EH (cell line): ENCODE results near the gene PDE4D.

ENCODE experiments used
- DNase-seq: peaks from one replicate; pipeline ENCODE4 v3.0.0-alpha.2; 2015; ENCODE audit warnings: low read depth

The PDE4D gene

GRCh38 chr5:59547731-59548130 is 345.8 kb downstream of the PDE4D start:
- no peak for DNase-seq

DNA sequence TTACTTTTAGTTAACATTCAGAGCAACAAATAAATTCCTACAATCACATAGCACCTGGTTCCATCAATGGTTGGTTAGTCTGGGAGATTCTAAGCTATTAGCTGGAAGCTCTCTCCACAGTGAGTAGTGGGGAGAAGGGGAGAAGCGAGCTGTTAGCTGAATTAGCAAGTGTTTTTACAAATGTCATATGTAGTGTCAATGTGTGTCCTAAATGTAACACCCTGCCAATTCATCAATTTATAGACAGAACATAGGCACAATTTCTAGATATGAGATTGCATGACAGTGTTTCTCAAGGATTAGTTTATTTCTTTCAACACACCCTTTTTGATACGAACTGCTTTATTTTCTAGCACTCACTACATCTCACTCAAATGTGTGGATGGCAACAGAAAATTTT is 349.0 kb downstream of the PDE4D start:
- DNase-seq: no peak

DNA sequence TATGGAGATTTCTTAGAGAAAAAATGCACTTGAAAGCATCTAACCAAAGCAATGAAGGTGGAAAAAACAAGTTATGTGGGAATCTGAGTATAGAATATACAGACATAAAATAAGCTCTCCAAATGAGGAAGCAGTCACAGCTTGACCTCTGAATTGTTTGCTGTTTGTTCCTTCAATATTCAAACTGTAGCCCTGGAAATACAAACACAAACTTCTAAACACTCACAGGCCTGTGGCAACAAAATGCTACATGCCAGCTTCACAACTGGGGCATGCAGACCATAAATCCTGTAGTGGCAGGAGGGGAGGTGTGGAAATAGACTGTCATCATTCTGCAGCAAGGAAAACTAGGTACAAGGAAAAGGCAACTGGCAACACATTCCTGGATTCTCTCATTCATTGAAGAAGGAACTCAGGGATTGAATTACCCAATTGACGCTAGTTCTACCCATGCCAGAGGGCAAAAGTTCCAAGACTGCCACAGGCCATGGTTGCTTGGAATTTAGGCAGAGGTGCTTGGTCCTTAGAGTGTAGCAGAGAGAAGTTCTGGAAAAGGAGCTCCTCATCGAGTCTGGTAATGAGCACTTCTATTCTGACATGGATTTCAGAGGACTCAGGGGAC is 349.6 kb downstream of the PDE4D start:
- no peak for DNase-seq

DNA sequence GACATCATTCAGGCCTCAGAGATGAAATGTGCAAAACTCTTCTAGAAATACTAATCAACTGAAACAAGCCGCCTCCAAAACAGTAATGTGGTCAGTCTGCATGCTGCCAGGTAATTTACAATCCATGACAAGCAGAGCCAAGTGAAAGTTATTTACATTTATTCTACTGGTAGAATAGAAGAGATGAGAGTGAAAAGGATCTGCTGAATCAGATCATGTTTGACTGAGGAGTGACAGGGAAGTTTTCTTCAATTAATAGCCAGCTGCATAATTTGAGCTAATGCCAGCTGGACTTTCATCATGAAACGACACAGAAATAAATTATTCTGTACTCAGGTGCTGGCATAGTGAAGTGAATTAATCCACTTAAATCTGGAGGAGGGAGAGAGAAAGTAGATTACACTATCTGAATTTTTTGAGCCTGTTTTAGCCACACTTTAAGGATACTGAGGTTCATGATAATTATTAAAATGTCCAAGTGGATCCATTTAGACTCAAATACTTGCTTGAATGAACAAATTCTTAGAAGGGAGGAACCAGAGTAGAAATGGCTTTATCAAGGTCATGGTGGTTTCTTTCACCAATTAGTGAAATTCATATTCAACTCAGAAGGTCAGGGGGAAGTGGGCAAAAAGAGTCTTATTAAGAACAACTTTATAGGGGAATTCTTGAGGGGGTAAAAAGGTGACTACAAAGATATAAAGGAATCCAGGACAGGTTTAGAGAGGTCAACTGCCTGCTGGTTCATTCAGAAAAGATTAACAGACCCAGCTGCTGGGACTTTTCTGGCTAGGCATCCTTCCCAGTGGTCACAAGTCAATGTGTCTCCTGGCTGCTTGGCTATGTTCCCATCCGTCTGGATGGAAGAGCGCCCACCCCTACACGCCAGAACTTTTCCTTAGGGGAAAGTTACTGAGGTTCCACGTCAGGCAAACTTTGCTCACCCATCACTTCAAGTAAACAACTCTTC is 350.4 kb downstream of the PDE4D start:
- DNase-seq: no peak

DNA sequence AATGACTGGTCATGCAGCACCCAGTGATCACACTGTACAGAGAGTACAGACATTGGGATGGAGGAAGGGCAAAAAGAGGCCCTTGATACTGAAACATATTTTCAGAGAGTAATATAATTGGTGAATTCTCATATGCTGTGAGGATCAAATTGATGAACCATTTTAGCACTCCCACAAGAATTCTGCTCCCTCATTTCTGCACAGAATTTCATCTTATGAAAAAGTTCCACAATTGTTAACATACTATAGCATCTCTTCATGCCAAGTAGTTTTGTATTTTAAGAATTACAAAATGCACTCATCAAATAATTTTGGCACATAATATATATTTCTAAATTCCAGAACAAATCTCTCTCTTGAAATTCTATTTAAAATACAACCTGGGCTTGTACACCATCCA is 351.2 kb downstream of the PDE4D start:
- no peak for DNase-seq

- no peak for DNase-seq
These were observed 353.2 kb downstream of the PDE4D start for GRCh38 chr5:59540366-59540765.

DNA sequence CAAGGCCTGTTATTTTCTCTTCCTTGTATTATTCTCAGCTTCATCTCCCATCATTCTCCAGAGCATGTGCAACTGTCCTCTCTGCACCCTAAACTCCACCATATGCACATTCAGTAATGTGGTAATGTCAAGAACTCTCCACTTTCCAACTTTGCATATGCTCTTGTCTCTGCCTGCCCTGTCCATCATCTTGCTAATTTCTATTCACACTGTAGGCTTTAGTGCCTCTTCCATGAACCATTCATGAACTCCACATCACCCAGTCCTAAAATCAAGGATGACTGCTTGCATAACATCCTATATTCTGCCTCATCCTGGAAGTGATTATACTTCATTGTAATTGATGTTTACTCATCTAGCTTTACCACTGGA is 354.8 kb downstream of the PDE4D start:
- DNase-seq: no peak

DNA sequence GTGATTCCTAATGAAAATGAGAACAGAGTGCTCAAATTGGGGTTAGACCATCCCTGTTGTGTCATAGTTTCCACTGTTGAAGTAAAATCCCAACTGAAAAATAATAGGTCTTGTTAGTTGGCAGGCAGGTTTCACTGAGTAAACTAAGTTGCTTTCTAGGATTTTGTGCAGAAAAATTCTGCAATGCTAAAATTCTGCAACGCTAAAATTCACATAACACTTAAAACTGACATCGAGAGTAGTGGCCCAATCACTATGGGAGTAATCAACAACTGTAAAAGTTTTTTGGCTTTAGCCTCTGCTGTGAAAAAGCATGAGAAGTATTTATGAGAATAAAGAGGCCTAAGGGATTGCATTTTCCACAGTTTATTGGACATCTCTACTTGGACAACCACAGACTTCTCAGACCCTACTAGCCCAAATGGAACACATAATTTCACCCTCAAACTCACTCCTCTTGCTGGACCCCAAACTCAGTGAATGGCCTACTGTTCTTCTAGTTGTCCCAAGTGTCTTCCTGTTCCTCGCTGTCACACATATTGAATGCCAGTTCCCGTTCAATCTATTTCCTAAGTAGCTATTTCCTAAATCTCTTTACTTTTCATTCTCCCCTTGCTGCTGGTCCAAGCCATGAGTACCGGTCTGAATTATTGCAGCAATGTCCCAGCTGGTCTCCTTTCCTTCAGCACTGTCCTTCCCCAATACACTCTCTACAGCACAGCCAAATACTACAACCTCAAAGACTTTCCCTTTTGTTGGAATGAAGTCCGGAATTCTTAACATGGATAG is 355.4 kb downstream of the PDE4D start:
- no peak for DNase-seq

DNA sequence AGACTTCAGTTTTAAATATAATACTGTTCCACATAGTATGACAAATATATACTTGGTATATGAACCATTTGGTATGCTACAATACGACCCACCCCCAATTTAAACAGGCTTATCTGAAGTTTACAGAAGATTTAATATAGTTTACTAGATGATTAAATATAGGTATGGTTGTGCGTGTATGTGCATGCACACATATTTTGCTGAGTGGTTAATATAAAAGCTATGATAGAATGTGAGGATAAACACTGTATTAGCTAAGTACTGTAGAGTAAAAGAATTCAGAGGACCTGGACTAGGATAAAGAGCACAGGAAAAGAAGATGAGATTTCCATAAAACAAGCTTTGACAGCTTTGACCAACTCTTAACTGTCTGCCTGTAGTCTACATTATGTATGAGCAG is 356.7 kb downstream of the PDE4D start:
- DNase-seq: no peak

GRCh38 chr5:59535561-59535960 is 358.0 kb downstream of the PDE4D start:
- DNase-seq: no peak

DNA sequence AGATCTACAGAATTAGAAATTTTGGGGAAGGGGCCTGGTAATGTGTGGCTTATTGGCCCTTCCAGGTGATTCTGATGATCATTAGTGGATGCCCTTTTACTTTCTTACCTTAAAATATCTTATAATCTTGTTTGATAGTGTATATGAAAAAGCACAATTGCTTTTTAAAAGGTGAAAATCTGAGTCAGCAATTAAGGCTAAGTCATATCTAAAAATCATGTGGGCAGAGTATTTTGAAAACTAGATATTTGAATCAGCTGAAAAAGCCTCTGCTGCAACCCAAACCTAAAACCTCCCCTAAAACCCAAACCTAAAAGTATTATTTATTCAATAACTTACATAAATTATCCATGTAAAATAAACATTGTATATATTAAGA is 359.8 kb downstream of the PDE4D start:
- no peak for DNase-seq

DNA sequence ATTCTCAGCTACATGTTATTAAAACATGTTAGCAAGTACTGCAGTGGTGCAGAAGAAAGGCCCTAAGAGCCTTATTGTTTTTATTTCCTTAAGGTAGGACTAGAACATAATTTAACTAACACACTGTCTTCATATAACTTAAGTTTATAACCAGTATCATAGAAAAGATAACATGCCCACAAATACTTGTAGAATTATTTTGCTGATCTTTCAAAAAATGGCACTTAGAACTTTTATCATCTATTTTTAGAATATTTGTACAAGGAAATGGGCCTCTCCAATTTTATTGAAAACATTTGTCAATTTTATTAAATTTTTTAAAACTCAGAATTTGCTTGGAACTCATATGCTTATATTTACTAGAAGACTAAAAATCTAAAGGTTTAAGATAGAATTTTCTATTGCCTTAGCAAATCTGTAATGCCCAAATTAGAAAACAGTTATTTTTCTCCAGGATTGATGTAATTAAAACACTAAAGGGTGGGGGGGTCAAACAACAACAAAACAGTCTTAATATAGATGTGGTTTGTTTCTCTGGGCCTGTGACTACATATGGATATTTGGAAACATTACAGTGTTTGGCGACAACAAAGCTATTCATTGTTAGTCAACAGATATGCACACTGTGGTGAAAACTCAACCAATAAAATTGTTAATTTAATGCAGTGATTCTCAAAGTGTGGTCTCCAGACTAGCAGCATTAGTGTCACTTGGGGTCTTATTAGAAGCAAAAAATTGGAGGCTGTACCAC is 360.4 kb downstream of the PDE4D start:
- no peak for DNase-seq

DNA sequence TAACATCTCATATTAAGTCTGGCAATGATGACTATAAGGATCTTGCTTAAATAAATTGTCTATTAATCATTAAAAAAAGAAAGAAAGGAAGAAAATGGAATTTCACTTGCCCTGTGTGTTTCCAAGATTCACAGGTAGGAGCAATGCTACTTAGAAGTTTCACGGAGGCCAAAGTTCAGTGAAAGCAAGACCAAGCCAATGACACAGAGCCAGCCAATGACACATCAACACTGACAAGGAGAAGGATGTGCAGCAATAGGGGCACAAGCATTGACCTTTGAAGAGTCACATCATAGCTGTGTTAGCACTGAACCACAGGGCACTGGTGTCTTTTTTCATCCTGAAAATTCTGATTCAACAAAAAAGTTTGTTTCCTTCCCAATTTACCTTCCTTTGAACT is 364.3 kb downstream of the PDE4D start:
- no peak for DNase-seq

- peak; percentile 1 for DNase-seq
These were observed 365.2 kb downstream of the PDE4D start for GRCh38 chr5:59528202-59528862.

DNA sequence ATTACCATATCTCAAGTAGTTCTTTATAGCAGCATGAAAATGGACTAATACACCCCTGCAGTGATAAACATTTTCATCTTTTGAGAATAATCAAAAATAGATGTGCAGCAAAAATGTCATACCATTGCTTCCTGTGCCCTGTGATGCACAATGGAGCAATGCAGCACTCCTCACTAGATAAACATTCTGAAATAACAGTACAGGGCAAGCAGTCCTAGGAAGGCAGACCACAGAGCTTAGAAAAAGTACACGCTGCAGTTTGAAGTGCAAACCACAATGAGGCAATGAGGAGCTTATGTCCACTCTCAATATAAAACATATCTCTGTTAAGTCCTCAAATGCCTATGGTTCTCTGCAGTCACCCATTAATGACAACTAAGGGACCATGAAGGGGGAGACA is 367.6 kb downstream of the PDE4D start:
- DNase-seq: peak; percentile 67

GRCh38 chr5:59525311-59525710 is 368.2 kb downstream of the PDE4D start:
- no peak for DNase-seq

- peak; percentile 2 for DNase-seq
These were observed 371.2 kb downstream of the PDE4D start for GRCh38 chr5:59522201-59522831.

- DNase-seq: no peak
These were observed 372.1 kb downstream of the PDE4D start for GRCh38 chr5:59521476-59521875.

GRCh38 chr5:59519338-59519737 is 374.2 kb downstream of the PDE4D start:
- DNase-seq: no peak

GRCh38 chr5:59517926-59518585 is 375.5 kb downstream of the PDE4D start:
- DNase-seq: peak; percentile 71
